WERI-Rb-1 (cell line): ENCODE measurements around the gene CSNK1D.
A peak's percentile ranks its signal among the peaks of the same experiment; 100 is the strongest.

Experiments
- DNase-seq: peaks from one replicate; pipeline ENCODE4 v3.0.0-alpha.2; 2020
- H3K27ac ChIP-seq: fragments of 250-450 bp; sonication (Bioruptor Pico); 2 replicates; pipeline ENCODE4 v1.5.1; 2020; ENCODE audit warnings: mild to moderate bottlenecking, moderate library complexity
- H3K27me3 ChIP-seq: fragments of 250-450 bp; sonication (Bioruptor Pico); 2 replicates; pipeline ENCODE4 v1.5.1; 2021; ENCODE audit warnings: mild to moderate bottlenecking, low read depth, moderate library complexity; ENCODE audit not compliant: insufficient read depth, severe bottlenecking
- H3K36me3 ChIP-seq: fragments of 250-450 bp; sonication (Bioruptor Pico); 2 replicates; pipeline ENCODE4 v1.5.1; 2020; ENCODE audit warnings: mild to moderate bottlenecking, moderate library complexity
- H3K4me3 ChIP-seq: 2 replicates; pipeline ENCODE4 v1.5.1; 2011; ENCODE audit warnings: low read depth, mild to moderate bottlenecking, control low read depth, low read length
- H3K9me3 ChIP-seq: fragments of 250-450 bp; sonication (Bioruptor Pico); 2 replicates; pipeline ENCODE4 v1.5.1; 2021; ENCODE audit warnings: mild to moderate bottlenecking, moderate library complexity; ENCODE audit not compliant: severe bottlenecking
- TF ChIP-seq, protein P1 (sequence below): IDR thresholded peaks from 2 replicates; pipeline ENCODE4 v1.5.1; 2011; ENCODE audit warnings: low read depth, mild to moderate bottlenecking, control low read depth, inconsistent platforms, low read length

CSNK1D gene

GRCh38 chr17:82300707-82301270, 27.3 kb upstream of the CSNK1D start:
- TF ChIP-seq, protein P1, sequence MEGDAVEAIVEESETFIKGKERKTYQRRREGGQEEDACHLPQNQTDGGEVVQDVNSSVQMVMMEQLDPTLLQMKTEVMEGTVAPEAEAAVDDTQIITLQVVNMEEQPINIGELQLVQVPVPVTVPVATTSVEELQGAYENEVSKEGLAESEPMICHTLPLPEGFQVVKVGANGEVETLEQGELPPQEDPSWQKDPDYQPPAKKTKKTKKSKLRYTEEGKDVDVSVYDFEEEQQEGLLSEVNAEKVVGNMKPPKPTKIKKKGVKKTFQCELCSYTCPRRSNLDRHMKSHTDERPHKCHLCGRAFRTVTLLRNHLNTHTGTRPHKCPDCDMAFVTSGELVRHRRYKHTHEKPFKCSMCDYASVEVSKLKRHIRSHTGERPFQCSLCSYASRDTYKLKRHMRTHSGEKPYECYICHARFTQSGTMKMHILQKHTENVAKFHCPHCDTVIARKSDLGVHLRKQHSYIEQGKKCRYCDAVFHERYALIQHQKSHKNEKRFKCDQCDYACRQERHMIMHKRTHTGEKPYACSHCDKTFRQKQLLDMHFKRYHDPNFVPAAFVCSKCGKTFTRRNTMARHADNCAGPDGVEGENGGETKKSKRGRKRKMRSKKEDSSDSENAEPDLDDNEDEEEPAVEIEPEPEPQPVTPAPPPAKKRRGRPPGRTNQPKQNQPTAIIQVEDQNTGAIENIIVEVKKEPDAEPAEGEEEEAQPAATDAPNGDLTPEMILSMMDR = peak; percentile 94
- H3K9me3 ChIP-seq = no peaks in the 10 kb centered on the region
- H3K4me3 ChIP-seq = no peak overlapping the region
- no peaks in the 10 kb centered on the region for H3K36me3 ChIP-seq
- DNase-seq = peak; percentile 84
- H3K27ac ChIP-seq = no peak overlapping the region; the same call in 1 of the 2 replicates
- H3K27me3 ChIP-seq = no peaks in the 10 kb centered on the region

DNA sequence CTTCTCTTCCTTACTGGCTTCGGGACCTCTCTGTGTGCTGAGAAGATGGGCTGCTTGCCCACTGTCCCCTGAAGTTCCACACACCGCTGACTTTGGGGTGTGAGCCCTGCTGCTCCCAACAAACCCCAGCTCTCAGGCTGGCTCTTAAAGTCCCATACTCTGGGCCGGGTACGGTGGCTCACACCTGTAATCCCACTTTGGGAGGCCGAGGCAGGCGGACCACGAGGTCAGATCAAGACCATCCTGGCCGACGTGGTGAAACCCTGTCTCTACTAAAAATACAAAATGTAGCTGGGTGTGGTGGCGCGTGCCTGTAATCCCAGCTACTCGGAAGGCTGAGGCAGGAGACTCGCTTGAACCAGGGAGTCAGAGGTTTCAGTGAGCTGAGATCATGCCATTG, 26.7 kb upstream of the CSNK1D start:
- Histone ChIP-seq H3K4me3 (no peak overlapping the region), H3K9me3 (no peaks in the 10 kb centered on the region), H3K27ac (no peak overlapping the region), H3K27me3 (no peaks in the 10 kb centered on the region), H3K36me3 (no peaks in the 10 kb centered on the region)
- no peak for DNase-seq
- TF ChIP-seq, protein P1 = no peak

- H3K27me3 ChIP-seq = no peaks in the 10 kb centered on the region
- no peak for DNase-seq
- no peaks in the 10 kb centered on the region for H3K36me3 ChIP-seq
- no peak overlapping the region for H3K27ac ChIP-seq
- TF ChIP-seq, protein P1 = no peak
- no peak overlapping the region for H3K4me3 ChIP-seq
- no peaks in the 10 kb centered on the region for H3K9me3 ChIP-seq
These were observed 26.0 kb upstream of the CSNK1D start for GRCh38 chr17:82299452-82299851.

DNA sequence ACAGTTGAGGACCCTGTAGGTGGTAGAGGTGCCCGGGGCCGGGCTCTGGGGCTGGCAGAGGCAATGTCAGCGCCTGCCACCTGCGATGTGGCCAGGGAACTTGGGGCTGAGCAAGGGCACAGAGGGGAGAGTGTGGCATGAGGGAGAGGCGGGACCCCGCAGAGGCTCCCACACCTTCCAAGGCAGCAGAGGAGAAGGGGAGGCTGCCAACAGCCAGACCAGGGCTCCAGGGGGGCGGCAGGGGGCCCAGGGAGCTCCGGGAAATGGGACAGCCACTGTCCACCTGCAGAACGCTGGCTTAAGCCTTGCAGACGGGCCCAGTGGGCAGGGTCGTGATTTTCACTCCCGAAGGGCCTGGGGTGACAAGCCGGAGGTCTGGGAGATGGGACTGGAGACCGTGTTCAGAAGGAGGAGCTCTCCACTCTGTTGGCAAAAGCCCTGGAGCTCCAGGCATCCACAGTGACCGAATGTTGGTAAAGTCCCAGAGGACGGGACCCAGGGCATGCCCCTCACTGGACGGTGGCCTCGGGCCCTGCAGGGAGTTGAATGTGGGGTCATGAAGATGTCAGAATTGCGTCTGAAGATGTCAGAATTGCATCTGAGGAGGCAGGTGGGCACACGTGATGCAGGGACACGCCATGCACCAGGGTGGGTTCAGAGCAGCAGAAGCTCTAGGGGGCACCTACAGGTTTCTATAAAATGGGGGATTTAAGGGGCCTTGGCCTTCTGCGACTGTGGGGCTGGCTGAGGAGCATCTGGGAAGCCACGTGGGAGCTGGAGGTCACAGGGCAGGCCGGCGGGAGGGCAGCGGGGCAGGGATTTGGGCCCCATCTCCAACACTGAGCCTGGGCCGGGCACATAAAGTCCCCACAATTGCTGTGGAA, 25.3 kb upstream of the CSNK1D start:
- H3K27me3 ChIP-seq = no peaks in the 10 kb centered on the region
- no peaks in the 10 kb centered on the region for H3K36me3 ChIP-seq
- H3K4me3 ChIP-seq = no peak overlapping the region
- no peaks in the 10 kb centered on the region for H3K9me3 ChIP-seq
- DNase-seq = no peak
- H3K27ac ChIP-seq = no peak overlapping the region
- TF ChIP-seq, protein P1 = no peak

DNA sequence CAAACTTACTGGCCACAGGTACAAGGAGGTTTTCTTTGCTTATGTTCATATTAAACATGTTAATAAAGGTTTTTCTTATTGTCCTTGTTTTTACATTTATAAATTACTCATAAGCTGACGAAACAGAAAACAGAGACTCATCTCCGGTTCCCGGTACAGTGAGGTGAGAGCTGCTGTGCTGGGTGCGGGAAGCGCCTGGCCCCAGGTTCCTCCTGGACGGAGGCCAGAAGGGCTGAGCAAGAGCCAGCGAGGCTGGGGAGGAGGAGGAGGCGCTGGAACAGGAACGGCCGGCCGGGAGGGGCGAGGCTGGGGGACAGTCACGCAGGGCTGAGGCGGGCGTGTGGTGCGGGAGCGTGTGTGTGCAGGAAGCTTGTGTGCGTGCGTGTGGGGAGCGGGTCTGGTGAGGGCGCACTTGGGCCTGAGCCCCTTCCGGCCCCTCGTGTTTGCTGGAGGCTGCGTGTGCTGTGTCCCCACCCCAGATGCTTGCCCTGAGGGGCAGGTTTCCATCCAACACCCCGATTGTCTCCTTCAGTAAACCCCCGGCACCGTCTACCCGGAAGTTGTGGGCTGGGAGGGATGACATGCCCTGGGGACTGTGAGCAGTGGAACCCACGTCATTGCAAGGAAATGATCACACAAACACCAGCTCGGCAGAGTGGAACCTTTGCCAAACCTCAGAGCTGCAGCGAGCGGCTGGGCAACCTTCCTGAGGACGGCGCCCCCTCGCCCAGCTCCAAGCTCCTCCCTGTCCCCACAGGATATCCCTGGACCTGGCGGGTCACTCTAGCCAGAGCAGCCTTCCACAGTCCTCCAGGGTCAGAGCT, 24.4 kb upstream of the CSNK1D start:
- DNase-seq = no peak
- TF ChIP-seq, protein P1 = no peak
- H3K4me3 ChIP-seq = no peak overlapping the region
- H3K27ac ChIP-seq = no peak overlapping the region
- no peaks in the 10 kb centered on the region for H3K27me3 ChIP-seq
- H3K9me3 ChIP-seq = no peaks in the 10 kb centered on the region
- no peaks in the 10 kb centered on the region for H3K36me3 ChIP-seq
